DMS53 treated with DMSO at 0.1 percent for 48 hours (cell line): ENCODE results near the gene SGSM1.
A peak's percentile ranks its signal among the peaks of the same experiment; 100 is the strongest.
"Not testable (repeated sequence)": the region's sequence is repeated elsewhere in the genome, so short reads cannot be mapped to it uniquely, and the experiment has no call there.

Experiments used
- DNase-seq: peaks from one replicate; lab custom pipeline; 2025; ENCODE audit not compliant: unreplicated experiment; lab: John Stamatoyannopoulos, UW

Gene SGSM1

GRCh38 chr22:24834845-24835570 is 29.0 kb downstream of the SGSM1 start:
- DNase-seq = peak; percentile 12

DNA sequence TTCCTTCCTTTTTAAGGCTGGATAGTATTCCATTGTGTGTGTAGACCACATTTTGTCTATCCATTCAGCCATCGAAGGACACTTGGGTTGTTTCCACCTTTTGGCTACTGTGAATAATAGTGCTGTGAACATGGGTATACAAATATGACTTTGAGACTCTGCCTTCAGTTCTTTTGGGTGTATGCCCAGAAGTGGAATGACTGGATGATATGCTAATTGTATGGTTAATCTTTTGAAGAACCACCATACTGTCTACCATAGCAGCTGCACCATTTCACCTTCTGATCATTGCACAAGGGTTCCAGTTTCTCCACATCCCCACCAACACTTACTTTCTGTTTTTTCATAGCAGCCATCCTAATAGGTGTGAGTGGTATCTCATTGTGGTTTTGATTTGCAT is 30.3 kb downstream of the SGSM1 start:
- DNase-seq = no peak

DNA sequence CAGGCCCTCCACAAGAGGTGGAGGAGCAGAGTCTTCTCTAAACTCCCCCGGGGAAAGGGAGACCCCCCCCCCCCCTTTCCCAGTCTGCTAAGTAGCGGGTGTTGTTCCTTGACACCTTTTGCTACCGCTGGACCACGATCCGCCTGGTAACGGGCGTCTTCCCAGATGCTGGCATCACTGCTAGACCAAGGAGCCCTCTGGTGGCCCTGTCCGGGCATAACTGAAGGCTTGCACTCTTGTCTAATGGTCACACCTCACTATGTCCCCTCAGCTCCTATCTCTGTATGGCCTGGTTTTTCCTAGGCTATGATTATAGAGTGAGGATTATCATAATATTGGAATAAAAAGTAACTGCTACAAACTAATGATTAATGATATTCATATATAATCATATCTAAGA is 31.5 kb downstream of the SGSM1 start:
- DNase-seq = not testable (repeated sequence)

GRCh38 chr22:24841261-24841660 is 35.2 kb downstream of the SGSM1 start:
- no peak for DNase-seq

- no peak for DNase-seq
Measured at GRCh38 chr22:24843048-24843447, 37.0 kb downstream of the SGSM1 start.

DNA sequence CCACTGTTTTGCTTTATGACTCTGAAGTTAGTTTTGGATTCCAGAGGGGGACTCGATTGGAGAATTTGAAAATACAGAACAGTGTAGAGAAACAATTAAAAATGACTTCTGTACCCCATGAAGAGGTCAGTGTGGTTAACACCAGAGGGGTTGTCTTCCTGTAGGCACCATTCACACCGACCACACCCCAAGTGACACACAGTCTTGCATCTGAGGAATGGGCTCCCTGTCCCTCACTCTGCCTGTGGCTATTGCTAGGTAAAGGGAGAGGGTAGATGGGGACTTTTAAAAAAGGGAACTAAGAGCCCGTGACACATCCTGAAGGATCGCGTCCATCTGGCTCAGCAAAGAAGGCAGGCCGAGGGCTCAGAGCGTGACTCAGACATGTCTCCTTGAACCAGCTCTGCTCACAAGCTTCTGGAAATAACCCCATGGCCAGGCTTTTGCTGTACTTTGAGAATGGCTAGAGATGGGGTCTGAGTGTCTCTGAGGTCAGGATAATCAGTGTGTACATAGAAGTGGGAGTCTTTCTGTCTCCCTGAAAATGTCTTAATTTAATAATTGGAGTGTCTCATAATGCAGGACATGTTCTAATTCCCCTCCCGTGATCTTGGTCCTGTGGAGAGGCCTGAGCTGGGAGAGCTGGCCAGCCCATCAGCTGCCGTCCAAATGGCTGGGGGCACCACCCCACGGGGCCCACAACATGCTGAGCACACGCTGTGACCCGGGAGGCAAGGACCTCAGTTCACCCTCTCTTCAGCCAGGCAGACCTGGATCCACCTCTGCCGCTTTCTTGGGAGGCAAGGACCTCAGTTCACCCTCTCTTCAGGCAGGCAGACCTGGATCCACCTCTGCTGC is 39.3 kb downstream of the SGSM1 start:
- no peak for DNase-seq

GRCh38 chr22:24847490-24847889 is 41.5 kb downstream of the SGSM1 start:
- DNase-seq = no peak

DNA sequence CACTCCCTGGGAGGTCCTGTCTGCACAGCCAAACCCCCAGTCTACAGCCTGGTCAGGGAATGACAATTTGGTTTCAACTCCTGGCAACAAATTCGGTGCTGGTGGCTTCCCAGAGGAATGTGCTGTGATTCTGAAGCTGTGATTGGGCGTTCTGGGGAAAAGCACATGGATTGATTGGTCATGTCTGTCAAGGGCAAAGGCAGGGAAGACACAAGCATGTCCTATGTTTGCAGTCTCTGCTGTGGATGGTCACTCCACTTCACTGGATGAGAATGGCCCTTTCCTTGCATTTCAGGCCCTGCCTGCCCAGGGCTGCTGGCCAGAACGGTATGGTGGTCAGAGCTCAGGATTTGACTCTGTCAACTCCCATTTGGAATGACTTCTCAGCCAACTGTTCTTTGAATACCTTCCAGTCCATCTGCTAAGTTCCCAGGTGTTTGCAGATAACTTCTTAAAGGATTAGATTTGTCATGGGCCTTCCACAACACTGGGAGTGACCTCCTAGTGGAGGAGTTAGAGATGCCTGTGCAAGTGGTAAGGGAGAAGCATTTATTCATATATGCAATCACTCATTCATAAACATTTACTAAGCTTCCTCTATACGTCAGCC is 42.7 kb downstream of the SGSM1 start:
- no peak for DNase-seq

GRCh38 chr22:24855794-24856193 is 49.8 kb downstream of the SGSM1 start:
- no peak for DNase-seq

GRCh38 chr22:24857576-24857975 is 51.6 kb downstream of the SGSM1 start:
- DNase-seq = no peak

DNA sequence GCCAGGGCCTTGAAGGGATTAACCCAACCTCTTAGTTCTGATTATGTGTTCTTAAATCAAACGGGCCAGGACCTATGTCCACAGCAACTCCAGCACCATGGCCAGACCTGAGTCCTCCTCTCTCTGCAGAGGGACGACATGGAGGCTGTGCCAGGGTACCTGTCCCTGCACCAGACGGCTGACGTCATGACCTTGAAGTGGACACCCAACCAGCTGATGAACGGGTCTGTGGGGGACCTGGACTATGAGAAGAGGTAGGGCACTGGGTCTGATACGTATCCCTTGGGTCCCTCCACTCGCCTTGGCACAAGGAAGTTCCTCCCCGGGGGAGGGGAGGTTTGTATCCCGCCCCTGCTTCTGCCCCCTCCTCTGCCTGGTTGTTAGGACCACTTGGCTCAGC is 53.6 kb downstream of the SGSM1 start:
- no peak for DNase-seq

- no peak for DNase-seq
Measured at GRCh38 chr22:24865508-24865907, 59.5 kb downstream of the SGSM1 start.

DNA sequence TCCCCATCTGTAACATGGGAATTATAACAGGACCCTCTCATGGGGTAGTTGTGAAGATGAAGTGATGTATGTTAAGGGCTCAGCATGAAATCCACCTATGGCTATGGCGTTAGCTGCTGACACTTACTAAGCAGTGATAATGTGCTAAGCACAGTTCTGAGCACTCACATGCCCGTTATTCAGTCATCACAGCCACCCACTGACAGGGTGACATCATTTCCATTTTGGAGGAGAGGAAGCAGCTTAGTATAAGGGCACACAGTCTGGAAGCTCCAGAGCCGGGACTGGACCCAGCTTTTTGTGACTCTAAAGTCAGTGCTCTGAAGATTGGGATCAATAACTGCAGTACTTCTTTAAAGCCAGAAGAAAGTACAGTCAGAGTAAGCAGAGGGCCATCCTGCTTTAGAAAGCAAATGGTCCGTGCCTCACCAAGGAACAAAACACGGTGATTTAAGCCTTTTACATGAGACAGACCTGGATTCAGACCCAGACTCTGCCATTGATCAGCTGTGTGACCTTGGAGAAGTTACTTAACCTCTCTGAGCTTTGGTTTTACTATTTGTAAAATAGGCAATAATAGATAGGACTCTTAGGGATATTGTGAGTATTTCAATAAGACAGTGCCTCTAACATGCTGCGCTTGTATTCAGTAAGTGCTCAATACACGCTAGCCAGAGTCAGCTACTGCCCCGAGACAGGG is 61.5 kb downstream of the SGSM1 start:
- DNase-seq = no peak

- DNase-seq = no peak
Measured at GRCh38 chr22:24868979-24869378, 63.0 kb downstream of the SGSM1 start.

GRCh38 chr22:24871611-24872205 is 65.7 kb downstream of the SGSM1 start:
- no peak for DNase-seq

DNA sequence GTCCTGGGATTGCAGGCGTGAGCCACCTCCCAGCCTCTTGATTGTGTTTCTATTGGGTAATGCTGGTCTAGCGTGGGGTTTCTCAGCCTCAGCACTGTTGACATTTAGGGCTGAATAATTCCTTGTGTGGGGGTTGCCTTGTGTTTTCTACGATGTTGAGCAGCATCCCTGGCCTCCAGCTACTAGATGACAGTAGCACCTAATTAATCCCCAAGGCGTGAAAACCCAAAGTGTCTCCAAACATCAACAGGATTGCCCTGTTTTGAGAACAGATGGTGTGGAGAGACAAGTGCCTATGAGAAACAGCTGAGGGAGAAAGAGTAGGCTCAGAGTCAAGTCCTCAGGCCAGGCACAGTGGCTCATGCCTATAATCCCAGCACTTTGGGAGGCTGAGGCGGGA is 67.2 kb downstream of the SGSM1 start:
- no peak for DNase-seq

GRCh38 chr22:24875862-24876506 is 70.0 kb downstream of the SGSM1 start:
- DNase-seq = no peak

GRCh38 chr22:24876700-24877099 is 70.7 kb downstream of the SGSM1 start:
- no peak for DNase-seq

- no peak for DNase-seq
Measured at GRCh38 chr22:24878969-24879368, 73.0 kb downstream of the SGSM1 start.

DNA sequence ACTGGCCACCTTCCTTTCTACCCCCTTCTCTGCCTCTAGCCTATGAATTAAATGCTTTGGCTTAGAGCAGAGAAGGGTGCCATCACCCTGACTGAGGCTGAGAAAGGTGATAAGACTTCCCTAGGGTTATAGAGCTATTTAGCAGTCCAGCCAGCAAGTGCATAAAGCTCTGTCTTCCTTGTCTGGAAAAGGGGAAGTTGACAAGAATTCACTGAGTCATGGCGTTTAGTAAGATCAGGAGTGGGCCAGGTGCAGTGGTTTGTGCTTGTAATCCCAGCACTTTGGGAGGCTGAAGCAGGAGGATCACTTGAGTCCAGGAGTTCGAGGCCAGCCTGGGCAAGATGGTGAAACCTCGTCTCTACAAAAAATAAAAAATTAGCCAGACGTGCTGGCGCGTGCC is 77.4 kb downstream of the SGSM1 start:
- DNase-seq = no peak
